DND-41 (cell line): ENCODE data around the gene SIPA1L2.

Experiments
- ATAC-seq: fragments of 200-7000 bp; cut with Tn5 transposase; 3 replicates; pipeline ENCODE4 v1.9.1; 2021; ENCODE audit warnings: low read depth; ENCODE audit not compliant: insufficient read depth
- DNase-seq: peaks from one replicate; pipeline ENCODE4 v3.0.0-alpha.2; 2020
- H2AFZ ChIP-seq: 2 replicates; pipeline ENCODE4 v1.6.0; 2012; ENCODE audit warnings: low read depth, low read length
- H3K27ac ChIP-seq: 2 replicates; pipeline ENCODE4 v1.5.1; 2012; ENCODE audit warnings: low read length, inconsistent platforms
- H3K27me3 ChIP-seq: fragments of 200-600 bp; sonication (generic); 2 replicates; pipeline ENCODE4 v1.6.0; 2012; ENCODE audit warnings: low read length, mild to moderate bottlenecking, inconsistent platforms; ENCODE audit not compliant: insufficient read depth, poor library complexity
- H3K36me3 ChIP-seq: 2 replicates; pipeline ENCODE4 v1.5.1; 2012; ENCODE audit warnings: low read length, inconsistent platforms; ENCODE audit not compliant: insufficient read depth
- H3K4me1 ChIP-seq: 2 replicates; pipeline ENCODE4 v1.5.1; 2012; ENCODE audit warnings: mild to moderate bottlenecking, low read length; ENCODE audit not compliant: insufficient read depth
- H3K4me2 ChIP-seq: 2 replicates; pipeline ENCODE4 v1.6.0; 2012; ENCODE audit warnings: mild to moderate bottlenecking, moderate library complexity, low read length, inconsistent platforms; ENCODE audit not compliant: insufficient read depth
- H3K4me3 ChIP-seq, 2 experiments: fragments of 200-600 bp in 1 of 2; shearing (Covaris generic) in 1 of 2; 2 replicates each; pipeline ENCODE4 v1.5.1; 2012 to 2016; ENCODE audit warnings: inconsistent platforms in 2 of 2, low read length in 2 of 2, mild to moderate bottlenecking in 2 of 2, low read depth in 1 of 2, moderate library complexity in 1 of 2
- H3K79me2 ChIP-seq: 2 replicates; pipeline ENCODE4 v1.6.0; 2012; ENCODE audit warnings: low read length, inconsistent platforms; ENCODE audit not compliant: insufficient read depth
- H3K9ac ChIP-seq: 2 replicates; pipeline ENCODE4 v1.6.0; 2012; ENCODE audit warnings: low read depth, mild to moderate bottlenecking, inconsistent platforms, low read length, moderate library complexity
- H3K9me3 ChIP-seq: 2 replicates; pipeline ENCODE4 v1.5.1; 2012; ENCODE audit warnings: low read length, moderate library complexity, mild to moderate bottlenecking, inconsistent platforms; ENCODE audit not compliant: insufficient read depth, severe bottlenecking
- H4K20me1 ChIP-seq: 2 replicates; pipeline ENCODE4 v1.6.0; 2012; ENCODE audit warnings: low read length; ENCODE audit not compliant: insufficient read depth
- EZH2 ChIP-seq: IDR thresholded peaks from 3 replicates; pipeline ENCODE4 v1.6.1; 2012; ENCODE audit warnings: borderline replicate concordance, low read depth, mild to moderate bottlenecking, moderate library complexity, low read length, inconsistent platforms; ENCODE audit not compliant: severe bottlenecking
- TF ChIP-seq, protein P1 (sequence below): IDR thresholded peaks from 2 replicates; pipeline ENCODE4 v1.5.1; 2012; ENCODE audit warnings: borderline replicate concordance, low read length, moderate library complexity, mild to moderate bottlenecking; ENCODE audit not compliant: poor library complexity, severe bottlenecking; ENCODE audit errors: extremely low read depth

Gene SIPA1L2

DNA sequence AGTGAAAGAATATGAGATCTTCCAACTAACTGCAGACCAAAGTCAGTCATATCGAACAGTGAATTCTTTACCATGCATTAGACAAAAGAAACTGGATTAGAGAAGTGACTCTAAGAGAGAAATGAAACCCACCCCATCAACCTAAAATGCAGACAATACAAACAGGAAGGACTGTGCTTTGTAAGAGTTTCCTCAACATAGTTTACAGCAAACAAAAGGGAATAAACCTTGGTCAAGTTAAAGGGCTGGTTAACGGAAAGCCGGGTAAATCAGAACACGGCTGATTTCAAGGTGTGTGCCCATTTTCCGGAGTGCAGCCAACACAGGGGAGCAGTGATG is 39.2 kb downstream of the SIPA1L2 start:
- Histone ChIP-seq H2AFZ (no peak overlapping the region), H3K4me3 (no peak overlapping the region), H4K20me1 (no peaks in the 10 kb centered on the region), H3K9me3 (no peaks in the 10 kb centered on the region), H3K79me2 (peaks cover 12% of the 10 kb centered on the region; the same call in 1 of the 2 replicates), H3K36me3 (no peaks in the 10 kb centered on the region), H3K27ac (no peak overlapping the region), H3K4me1 (peaks cover 24% of the 10 kb centered on the region), H3K4me2 (no peak overlapping the region), H3K27me3 (no peaks in the 10 kb centered on the region), H3K9ac (no peak overlapping the region)
- DNase-seq, result no peak
- ATAC-seq, result no peak; the same call in 2 of the 3 replicates
- TF ChIP-seq, protein P1, sequence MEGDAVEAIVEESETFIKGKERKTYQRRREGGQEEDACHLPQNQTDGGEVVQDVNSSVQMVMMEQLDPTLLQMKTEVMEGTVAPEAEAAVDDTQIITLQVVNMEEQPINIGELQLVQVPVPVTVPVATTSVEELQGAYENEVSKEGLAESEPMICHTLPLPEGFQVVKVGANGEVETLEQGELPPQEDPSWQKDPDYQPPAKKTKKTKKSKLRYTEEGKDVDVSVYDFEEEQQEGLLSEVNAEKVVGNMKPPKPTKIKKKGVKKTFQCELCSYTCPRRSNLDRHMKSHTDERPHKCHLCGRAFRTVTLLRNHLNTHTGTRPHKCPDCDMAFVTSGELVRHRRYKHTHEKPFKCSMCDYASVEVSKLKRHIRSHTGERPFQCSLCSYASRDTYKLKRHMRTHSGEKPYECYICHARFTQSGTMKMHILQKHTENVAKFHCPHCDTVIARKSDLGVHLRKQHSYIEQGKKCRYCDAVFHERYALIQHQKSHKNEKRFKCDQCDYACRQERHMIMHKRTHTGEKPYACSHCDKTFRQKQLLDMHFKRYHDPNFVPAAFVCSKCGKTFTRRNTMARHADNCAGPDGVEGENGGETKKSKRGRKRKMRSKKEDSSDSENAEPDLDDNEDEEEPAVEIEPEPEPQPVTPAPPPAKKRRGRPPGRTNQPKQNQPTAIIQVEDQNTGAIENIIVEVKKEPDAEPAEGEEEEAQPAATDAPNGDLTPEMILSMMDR, result no peak
- TF ChIP-seq EZH2, result no peak

DNA sequence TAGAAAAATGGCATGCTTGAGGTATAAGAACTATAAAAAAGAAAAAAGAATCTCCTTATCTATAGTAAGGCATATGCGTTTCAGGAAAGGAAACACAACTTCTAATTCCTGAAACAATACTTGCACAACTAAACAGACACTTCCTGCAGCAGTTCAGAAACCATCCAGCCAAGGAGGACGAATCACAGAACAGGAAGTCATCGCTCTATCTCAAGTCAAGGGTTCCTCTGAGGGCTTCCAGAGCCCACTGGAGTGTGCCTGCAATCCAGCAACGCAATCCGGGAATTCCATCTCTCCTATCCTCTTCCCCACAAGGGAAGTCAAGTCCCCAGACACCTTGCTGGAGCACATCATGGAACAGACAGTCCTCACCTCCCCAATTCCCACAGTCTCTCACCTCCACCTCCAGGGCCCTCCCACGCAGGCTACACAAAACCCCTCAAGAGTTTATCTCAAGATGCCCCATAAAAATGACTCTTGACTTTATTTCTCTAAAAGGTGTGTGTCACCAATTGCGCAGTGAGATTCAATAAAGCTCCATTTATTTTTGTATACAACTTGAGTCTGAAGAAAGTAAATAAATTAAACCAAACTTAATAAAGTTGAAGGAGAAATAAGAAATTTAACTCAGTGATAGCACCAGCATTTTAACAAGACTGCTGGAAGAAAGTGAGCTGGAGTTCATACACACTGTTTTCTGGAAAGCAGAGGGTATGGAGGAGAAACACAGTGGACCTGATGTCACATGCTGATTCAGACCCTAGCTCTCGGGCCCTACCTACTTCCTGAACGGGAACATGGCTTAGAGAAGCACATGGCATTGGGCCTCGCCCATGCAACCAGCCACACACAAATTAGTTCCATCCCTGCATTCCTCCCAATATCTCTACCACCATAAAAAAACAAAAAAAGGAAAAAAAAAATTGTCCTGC is 39.9 kb downstream of the SIPA1L2 start:
- ATAC-seq, result peak; percentile 64; the same call in 1 of the 3 replicates
- no peak overlapping the region for H3K4me3 ChIP-seq
- peak overlapping the region; percentile 38 for H3K27ac ChIP-seq
- no peak for TF ChIP-seq EZH2
- TF ChIP-seq, protein P1, result no peak
- no peaks in the 10 kb centered on the region for H3K27me3 ChIP-seq
- no peak overlapping the region for H3K4me2 ChIP-seq
- DNase-seq, result no peak
- H4K20me1 ChIP-seq, result no peaks in the 10 kb centered on the region
- peaks cover 12% of the 10 kb centered on the region; the same call in 1 of the 2 replicates for H3K79me2 ChIP-seq
- no peaks in the 10 kb centered on the region for H3K36me3 ChIP-seq
- no peaks in the 10 kb centered on the region for H3K9me3 ChIP-seq
- H3K4me1 ChIP-seq, result peaks cover 24% of the 10 kb centered on the region
- H2AFZ ChIP-seq, result no peak overlapping the region
- H3K9ac ChIP-seq, result no peak overlapping the region

DNA sequence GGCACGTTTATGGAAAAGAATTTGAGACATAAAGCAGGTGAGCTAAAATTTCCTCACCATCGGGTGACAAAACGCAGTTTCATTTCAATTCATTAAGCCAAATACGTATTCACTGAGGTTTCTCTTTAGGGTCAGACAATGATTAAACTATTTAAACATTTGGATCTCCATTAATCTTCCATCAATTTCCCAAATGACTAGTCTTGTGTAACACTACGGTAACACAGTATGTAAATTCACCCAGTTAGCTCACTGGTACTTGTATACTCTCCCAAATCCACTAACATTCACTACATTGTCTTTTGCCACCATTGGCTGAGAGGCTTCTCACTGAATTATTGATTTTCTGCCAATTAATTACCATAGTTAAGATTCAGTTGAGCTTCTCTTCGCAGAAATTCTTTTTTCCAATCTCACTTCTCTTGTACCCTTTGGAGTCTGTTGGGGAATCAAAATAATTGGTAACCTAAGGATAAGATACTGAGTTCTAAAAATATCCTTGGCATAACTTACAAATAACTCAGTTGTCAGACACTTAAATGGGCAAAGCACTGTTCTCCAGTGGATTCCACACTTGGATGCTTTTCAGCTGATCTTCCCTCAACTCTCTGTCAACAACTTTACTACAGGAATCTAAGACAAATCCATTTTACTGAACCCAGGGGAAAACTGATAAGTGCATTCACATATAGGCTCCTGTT is 40.7 kb downstream of the SIPA1L2 start:
- H3K27me3 ChIP-seq, result no peaks in the 10 kb centered on the region
- DNase-seq (no peak), ATAC-seq (no peak)
- H4K20me1 ChIP-seq, result no peaks in the 10 kb centered on the region
- peak overlapping the region; percentile 38; the same call in 1 of the 2 replicates for H3K27ac ChIP-seq
- H3K4me3 ChIP-seq, result no peak overlapping the region
- H3K79me2 ChIP-seq, result peaks cover 11% of the 10 kb centered on the region; the same call in 1 of the 2 replicates
- TF ChIP-seq, protein P1, result no peak
- TF ChIP-seq EZH2, result no peak
- no peak overlapping the region for H3K9ac ChIP-seq
- no peaks in the 10 kb centered on the region for H3K36me3 ChIP-seq
- no peaks in the 10 kb centered on the region for H3K9me3 ChIP-seq
- no peak overlapping the region for H3K4me2 ChIP-seq
- peaks cover 24% of the 10 kb centered on the region for H3K4me1 ChIP-seq
- no peak overlapping the region for H2AFZ ChIP-seq
